Ovary (tissue), 9 donors: ENCODE measurements around the gene USP47. TPM values are rescaled to one million over a fixed set of nuclear protein-coding genes. Genes with fewer than 3 reads are reported as not detected.

Source experiments
- DNase-seq, 5 donors: peaks; one replicate each; pipeline ENCODE4 v3.0.0-alpha.2; 2019 to 2020
- H3K27ac ChIP-seq, 2 donors: fragments of 200-600 bp; one replicate each; pipeline versions ENCODE4 v1.5.1 to v1.8.0; 2019 to 2022
- H3K27me3 ChIP-seq: fragments of 200-600 bp; one replicate; pipeline ENCODE4 v1.8.0; 2022
- H3K36me3 ChIP-seq: fragments of 200-600 bp; sonication (generic); one replicate; pipeline ENCODE4 v1.5.1; 2019
- H3K4me1 ChIP-seq: one replicate; pipeline ENCODE4 v1.8.1; 2013; ENCODE audit warnings: mild to moderate bottlenecking, moderate library complexity; ENCODE audit not compliant: insufficient read depth
- H3K4me3 ChIP-seq: fragments of 200-600 bp; sonication (generic); one replicate; pipeline ENCODE4 v1.5.1; 2017
- H3K9me3 ChIP-seq, 2 donors: fragments of 200-600 bp in 1 of 2; sonication (generic) in 1 of 2; one replicate each; pipeline versions ENCODE4 v1.5.1 to v1.8.1; 2013 to 2019; ENCODE audit warnings: mild to moderate bottlenecking in 1 of 2, moderate library complexity in 1 of 2
- EP300 ChIP-seq: sonication (generic); formaldehyde crosslinking; IDR thresholded peaks from one replicate; pipeline ENCODE4 v1.6.1; 2017; ENCODE audit warnings: antibody characterized with exemption
- POLR2A ChIP-seq: fragments of 450-650 bp; IDR thresholded peaks from one replicate; pipeline ENCODE4 v1.6.1; 2017; ENCODE audit warnings: antibody characterized with exemption, mild to moderate bottlenecking, moderate library complexity
- WGBS, 3 donors: extraction: QIAGEN DNeasy Blood & Tissue Kit in 1 of 3; methylation state at CpG; one replicate each; pipeline versions ENCODE4 v1.1.5 to v1.1.7; 2013 to 2017; 5-methylcytosine and 5-hydroxymethylcytosine counted together
- intact Hi-C, 4 donors: fragments of 100-400 bp; cut with DNase I; formaldehyde crosslinking; loops; one replicate each; pipeline versions ENCODE4 v1.11.0 to v1.15.1; 2022 to 2023
- polyA plus RNA-seq, 2 donors: library from polyadenylated mRNA; stranded (reverse); fragments of 200-250 nt in 1 of 2; fragments of 350-450 nt in 1 of 2; fragmentation: Illumina TruSeq in 1 of 2; extraction: RNeasy Lipid Tissue Mini Kit (QIAGEN cat#74804) in 1 of 2; gene quantifications; one replicate each; pipeline ENCODE4 v1.2.3, GENCODE V29; 2013 to 2014
- total RNA-seq, 7 donors: library from RNA; depleted of rRNA in 2 of 7; stranded (reverse); fragments of >200 nt in 2 of 7; fragmentation: NEBNext Ultra II Directional in 3 of 7; extraction: Animal tissue kit (Norgen Biotek cat#: 25700) in 3 of 7; gene quantifications; one replicate each; pipeline versions ENCODE4 v1.1.0 to v1.2.4, GENCODE V29; 2016 to 2023
- TF ChIP-seq, protein P1 (sequence below), 3 donors: fragments of 450-650 bp in 2 of 3; fragments of 200-600 bp in 1 of 3; IDR thresholded peaks; one replicate each; pipeline versions ENCODE4 v1.5.1 to v1.8.0; 2016 to 2022; ENCODE audit warnings: antibody characterized with exemption in 3 of 3, mild to moderate bottlenecking in 1 of 3
- donor health status: DM: no; HTN: no; CAD: no; lungs with moderate emphysema.
- donor health status: DM: no; HTN: no; CAD: no.
- donor health status: Bipolar disorder and iron deficiency.
- donor health status: DM: yes; HTN: yes; CAD: no.
- donor health status: DM: no; HTN: no; CAD: no.
- donor health status: DM: yes; HTN: yes; CAD: no.

The USP47 gene
- total and polyA plus RNA-seq, 9 donors, result 26.5 to 70.5 (median 51.2) TPM

- TF ChIP-seq, protein P1, sequence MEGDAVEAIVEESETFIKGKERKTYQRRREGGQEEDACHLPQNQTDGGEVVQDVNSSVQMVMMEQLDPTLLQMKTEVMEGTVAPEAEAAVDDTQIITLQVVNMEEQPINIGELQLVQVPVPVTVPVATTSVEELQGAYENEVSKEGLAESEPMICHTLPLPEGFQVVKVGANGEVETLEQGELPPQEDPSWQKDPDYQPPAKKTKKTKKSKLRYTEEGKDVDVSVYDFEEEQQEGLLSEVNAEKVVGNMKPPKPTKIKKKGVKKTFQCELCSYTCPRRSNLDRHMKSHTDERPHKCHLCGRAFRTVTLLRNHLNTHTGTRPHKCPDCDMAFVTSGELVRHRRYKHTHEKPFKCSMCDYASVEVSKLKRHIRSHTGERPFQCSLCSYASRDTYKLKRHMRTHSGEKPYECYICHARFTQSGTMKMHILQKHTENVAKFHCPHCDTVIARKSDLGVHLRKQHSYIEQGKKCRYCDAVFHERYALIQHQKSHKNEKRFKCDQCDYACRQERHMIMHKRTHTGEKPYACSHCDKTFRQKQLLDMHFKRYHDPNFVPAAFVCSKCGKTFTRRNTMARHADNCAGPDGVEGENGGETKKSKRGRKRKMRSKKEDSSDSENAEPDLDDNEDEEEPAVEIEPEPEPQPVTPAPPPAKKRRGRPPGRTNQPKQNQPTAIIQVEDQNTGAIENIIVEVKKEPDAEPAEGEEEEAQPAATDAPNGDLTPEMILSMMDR (IDR thresholded peaks at IDR 0.05), result no peak
- TF ChIP-seq EP300, result no peak
- no peak for TF ChIP-seq POLR2A
- Histone ChIP-seq H3K9me3 (no peaks in the 10 kb centered on the region), H3K36me3 (no peaks in the 10 kb centered on the region), H3K4me1 (peaks cover 1% of the 10 kb centered on the region), H3K27ac (no peak overlapping the region), H3K4me3 (no peak overlapping the region), H3K27me3 (no peaks in the 10 kb centered on the region)
- intact Hi-C loops, result no loop called here
- DNase-seq, result no peak
- 91 to 95% (median 95%) methylated on average over 3 of the region's 3 CpGs for WGBS, 3 donors
These were observed 119.7 kb downstream of the USP47 start for GRCh38 chr11:11961399-11962028.

- no peak overlapping the region for H3K4me3 ChIP-seq
- H3K27ac ChIP-seq, result no peak overlapping the region
- intact Hi-C loops, result no loop called here
- WGBS, 3 donors, result 87% methylated on average over 7 of the region's 7 CpGs
- no peaks in the 10 kb centered on the region for H3K27me3 ChIP-seq
- no peaks in the 10 kb centered on the region for H3K36me3 ChIP-seq
- no peak for DNase-seq
- H3K4me1 ChIP-seq, result peaks cover 1% of the 10 kb centered on the region
- TF ChIP-seq EP300, result no peak
- TF ChIP-seq, protein P1 (IDR thresholded peaks at IDR 0.05), result no peak
- no peak for TF ChIP-seq POLR2A
- no peaks in the 10 kb centered on the region for H3K9me3 ChIP-seq
These were observed 121.3 kb downstream of the USP47 start for GRCh38 chr11:11963067-11963466.

- DNase-seq, result no peak
- Histone ChIP-seq H3K27ac (no peak overlapping the region), H3K9me3 (no peaks in the 10 kb centered on the region), H3K4me3 (no peak overlapping the region), H3K4me1 (peaks cover 1% of the 10 kb centered on the region), H3K27me3 (no peaks in the 10 kb centered on the region), H3K36me3 (no peaks in the 10 kb centered on the region)
- 69 to 73% (median 71%) methylated on average over 15 of the region's 15 CpGs for WGBS, 3 donors
- intact Hi-C loops, result no loop called here
- TF ChIP-seq EP300 (no peak), POLR2A (no peak)
- TF ChIP-seq, protein P1 (IDR thresholded peaks at IDR 0.05), result no peak
These were observed 122.3 kb downstream of the USP47 start for GRCh38 chr11:11963842-11964773.

DNA sequence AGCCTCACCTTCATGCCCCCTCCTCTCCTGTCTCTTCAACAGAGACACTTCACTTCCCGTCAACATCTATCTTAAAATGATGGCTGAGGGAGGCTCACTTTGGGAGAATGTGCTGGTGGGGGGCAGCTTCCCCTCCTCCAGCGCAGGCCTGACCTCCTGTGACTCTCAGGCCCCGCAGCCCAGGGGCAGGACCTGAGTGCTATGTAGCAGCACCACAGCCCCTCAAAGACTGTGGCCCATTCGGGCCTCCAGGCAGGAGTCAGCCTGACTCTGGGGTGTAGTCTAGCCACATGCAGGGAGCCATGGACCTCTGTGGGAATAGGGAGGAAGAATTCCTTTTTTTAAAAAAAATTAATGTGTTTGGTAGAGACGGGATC lies 123.0 kb downstream of the USP47 start:
- Histone ChIP-seq H3K4me1 (peaks cover 1% of the 10 kb centered on the region), H3K9me3 (no peaks in the 10 kb centered on the region), H3K36me3 (no peaks in the 10 kb centered on the region), H3K27me3 (no peaks in the 10 kb centered on the region), H3K27ac (no peak overlapping the region), H3K4me3 (no peak overlapping the region)
- 88 to 96% (median 93%) methylated on average over 5 of the region's 5 CpGs for WGBS, 3 donors
- intact Hi-C loops, result no loop called here
- no peak for DNase-seq
- TF ChIP-seq, protein P1 (IDR thresholded peaks at IDR 0.05), result no peak
- TF ChIP-seq POLR2A (no peak), EP300 (no peak)
